Esophagus muscularis mucosa (tissue), 3 donors: Measurements from ENCODE around the gene CCDC174.

Source experiments
- CTCF ChIP-seq, 3 experiments: fragments of 200-600 bp in 2 of 3; fragments of 450-650 bp in 1 of 3; sonication (generic) in 2 of 3; IDR thresholded peaks; one replicate each; pipeline ENCODE4 v1.5.1; 2017 to 2019; ENCODE audit warnings: antibody characterized with exemption in 3 of 3, mild to moderate bottlenecking in 2 of 3, moderate library complexity in 1 of 3
- POLR2A ChIP-seq: fragments of 450-650 bp; IDR thresholded peaks from one replicate; pipeline ENCODE4 v1.6.1; 2017; ENCODE audit warnings: antibody characterized with exemption, moderate library complexity, mild to moderate bottlenecking, low read depth
- POLR2AphosphoS5 ChIP-seq, 2 donors: sonication (generic); formaldehyde crosslinking; IDR thresholded peaks; one replicate each; pipeline ENCODE4 v1.6.1; 2017; ENCODE audit warnings: antibody characterized with exemption in 2 of 2

DNA sequence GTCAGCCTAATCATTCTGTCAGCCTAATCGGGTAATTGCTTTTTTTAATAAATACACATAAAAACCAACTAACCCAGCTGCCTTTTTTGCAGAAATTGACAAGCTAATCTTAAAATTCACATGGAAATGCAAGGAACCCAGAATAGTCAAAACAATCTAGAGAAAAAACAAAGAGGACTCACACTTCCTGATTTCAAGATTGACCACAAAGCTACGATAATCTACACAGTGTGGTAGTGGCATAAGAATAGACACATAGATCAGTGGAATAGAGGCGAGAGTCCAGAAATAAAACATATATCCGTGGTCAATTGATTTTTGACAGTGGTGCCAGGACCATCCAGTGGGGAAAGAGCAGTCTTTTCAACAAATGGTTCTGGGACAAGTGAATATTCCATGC lies 21.0 kb downstream of the CCDC174 start:
- TF ChIP-seq POLR2A (no peak), CTCF (IDR thresholded peaks at IDR 0.05) (no peak), POLR2AphosphoS5 (IDR thresholded peaks at IDR 0.05) (no peak)
